ENCODE results near the gene HS6ST1.

- no peak for TF ChIP-seq CTCF (conservative IDR thresholded peaks at IDR 0.05; ENCODE audit: low read length)
- no peak for TF ChIP-seq EZH2phosphoT487 (IDR thresholded peaks at IDR 0.05; ENCODE audit: borderline replicate concordance, low read depth, low read length)
Measured at GRCh38 chr2:128285329-128285931, 33.2 kb downstream of the HS6ST1 start.
